ENCODE results near the gene NRG2.

The NRG2 gene

DNA sequence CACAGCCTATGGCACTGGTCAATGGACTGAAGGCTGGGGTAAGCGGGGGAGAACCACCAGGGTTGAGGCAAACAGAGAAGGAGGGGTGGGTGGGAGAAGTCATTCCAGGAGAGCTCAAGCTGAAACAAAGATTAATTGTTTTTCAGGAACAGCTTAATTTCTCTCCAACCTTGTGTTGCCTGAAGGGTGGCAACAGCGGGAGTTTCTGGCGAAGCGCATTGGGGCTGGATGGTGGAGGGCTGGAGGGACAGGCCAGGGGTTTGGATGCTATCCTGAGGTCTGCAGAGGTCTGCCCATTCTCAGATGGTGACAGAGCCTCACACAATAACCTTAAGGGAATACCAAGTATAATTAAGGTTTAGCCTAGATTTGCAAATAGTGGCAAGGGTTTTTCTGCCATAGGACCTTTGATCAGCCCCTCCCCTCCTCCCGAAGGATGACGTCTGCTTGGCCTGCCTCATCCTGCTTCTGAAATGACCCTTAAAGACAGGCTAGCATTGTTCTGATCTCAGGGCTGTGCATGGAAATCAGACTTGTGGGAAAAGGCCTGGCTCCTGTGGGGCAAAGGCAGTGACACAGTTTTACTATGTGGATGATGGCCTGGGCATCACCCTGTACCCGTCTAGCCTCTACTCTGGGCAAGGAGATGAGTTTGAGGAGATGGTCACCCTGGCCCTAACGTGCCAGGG lies 214.7 kb downstream of the NRG2 start:
- Histone ChIP-seq H3K27ac (ENCODE audit: low read length) (no peak overlapping the region), H3K4me3 (ENCODE audit: low read depth in 1 of 2, low read length in 2 of 2) (no peak overlapping the region), H3K9me3 (ENCODE audit: control insufficient read depth in 1 of 2, low read length in 2 of 2) (no peaks in the 10 kb centered on the region), H3K27me3 (ENCODE audit: low read depth, low read length) (no peaks in the 10 kb centered on the region), H3K4me1 (ENCODE audit: control insufficient read depth in 1 of 2, insufficient read depth in 2 of 2, low read length in 2 of 2) (no peaks in the 10 kb centered on the region), H3K36me3 (ENCODE audit: control insufficient read depth in 1 of 2, insufficient read depth in 2 of 2, low read length in 2 of 2) (no peaks in the 10 kb centered on the region)

GRCh38 chr5:139825690-139826089 lies 217.4 kb downstream of the NRG2 start:
- Histone ChIP-seq H3K9me3 (ENCODE audit: control insufficient read depth in 1 of 2, low read length in 2 of 2) (no peaks in the 10 kb centered on the region), H3K36me3 (ENCODE audit: control insufficient read depth in 1 of 2, insufficient read depth in 2 of 2, low read length in 2 of 2) (no peaks in the 10 kb centered on the region), H3K27ac (ENCODE audit: low read length) (no peak overlapping the region), H3K27me3 (ENCODE audit: low read depth, low read length) (no peaks in the 10 kb centered on the region), H3K4me3 (ENCODE audit: low read depth in 1 of 2, low read length in 2 of 2) (no peak overlapping the region), H3K4me1 (ENCODE audit: control insufficient read depth in 1 of 2, insufficient read depth in 2 of 2, low read length in 2 of 2) (no peaks in the 10 kb centered on the region)

DNA sequence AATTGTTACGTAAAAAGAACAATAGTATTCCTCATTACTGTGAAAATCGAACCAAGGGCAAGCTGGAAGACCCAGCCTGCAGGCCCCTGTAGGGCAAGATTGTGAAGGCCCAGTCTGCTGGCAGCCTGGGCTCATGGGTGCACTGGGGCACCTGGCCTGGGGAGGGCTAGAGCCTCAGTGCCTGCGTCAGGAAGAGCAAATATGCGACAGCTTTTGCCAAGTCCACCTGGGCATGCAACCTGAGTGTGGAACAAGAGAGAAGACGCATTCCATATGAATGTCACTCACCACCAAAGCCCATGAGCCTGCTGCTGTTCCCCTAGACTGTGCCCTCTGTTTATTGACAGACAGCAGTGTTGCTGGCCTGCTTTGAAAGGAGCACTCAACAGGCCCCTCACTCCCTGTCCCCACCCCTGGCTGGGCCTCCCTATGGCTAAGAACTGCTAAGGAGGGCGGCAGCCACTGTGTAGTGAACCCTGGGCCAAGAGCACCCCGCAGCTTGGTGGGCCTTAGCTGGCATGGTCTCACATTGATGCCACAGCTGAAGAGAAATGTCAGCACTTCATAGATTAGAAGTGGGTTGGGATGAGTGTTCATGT lies 219.2 kb downstream of the NRG2 start:
- H3K27me3 ChIP-seq (ENCODE audit: low read depth, low read length) = no peaks in the 10 kb centered on the region
- no peak overlapping the region for H3K4me3 ChIP-seq (ENCODE audit: low read depth in 1 of 2, low read length in 2 of 2)
- no peaks in the 10 kb centered on the region for H3K36me3 ChIP-seq (ENCODE audit: control insufficient read depth in 1 of 2, insufficient read depth in 2 of 2, low read length in 2 of 2)
- no peak overlapping the region for H3K27ac ChIP-seq (ENCODE audit: low read length)
- no peaks in the 10 kb centered on the region for H3K4me1 ChIP-seq (ENCODE audit: control insufficient read depth in 1 of 2, insufficient read depth in 2 of 2, low read length in 2 of 2)
- peaks cover 3% of the 10 kb centered on the region in 2 donors for H3K9me3 ChIP-seq (ENCODE audit: control insufficient read depth in 1 of 2, low read length in 2 of 2)

- Histone ChIP-seq H3K27ac (ENCODE audit: low read length) (no peak overlapping the region), H3K27me3 (ENCODE audit: low read depth, low read length) (no peaks in the 10 kb centered on the region), H3K36me3 (ENCODE audit: control insufficient read depth in 1 of 2, insufficient read depth in 2 of 2, low read length in 2 of 2) (no peaks in the 10 kb centered on the region), H3K4me3 (ENCODE audit: low read depth in 1 of 2, low read length in 2 of 2) (no peak overlapping the region), H3K4me1 (ENCODE audit: control insufficient read depth in 1 of 2, insufficient read depth in 2 of 2, low read length in 2 of 2) (no peaks in the 10 kb centered on the region), H3K9me3 (ENCODE audit: control insufficient read depth in 1 of 2, low read length in 2 of 2) (peaks cover 3 to 8% of the 10 kb centered on the region in 2 donors)
Observed at GRCh38 chr5:139822553-139823425, 220.3 kb downstream of the NRG2 start.

DNA sequence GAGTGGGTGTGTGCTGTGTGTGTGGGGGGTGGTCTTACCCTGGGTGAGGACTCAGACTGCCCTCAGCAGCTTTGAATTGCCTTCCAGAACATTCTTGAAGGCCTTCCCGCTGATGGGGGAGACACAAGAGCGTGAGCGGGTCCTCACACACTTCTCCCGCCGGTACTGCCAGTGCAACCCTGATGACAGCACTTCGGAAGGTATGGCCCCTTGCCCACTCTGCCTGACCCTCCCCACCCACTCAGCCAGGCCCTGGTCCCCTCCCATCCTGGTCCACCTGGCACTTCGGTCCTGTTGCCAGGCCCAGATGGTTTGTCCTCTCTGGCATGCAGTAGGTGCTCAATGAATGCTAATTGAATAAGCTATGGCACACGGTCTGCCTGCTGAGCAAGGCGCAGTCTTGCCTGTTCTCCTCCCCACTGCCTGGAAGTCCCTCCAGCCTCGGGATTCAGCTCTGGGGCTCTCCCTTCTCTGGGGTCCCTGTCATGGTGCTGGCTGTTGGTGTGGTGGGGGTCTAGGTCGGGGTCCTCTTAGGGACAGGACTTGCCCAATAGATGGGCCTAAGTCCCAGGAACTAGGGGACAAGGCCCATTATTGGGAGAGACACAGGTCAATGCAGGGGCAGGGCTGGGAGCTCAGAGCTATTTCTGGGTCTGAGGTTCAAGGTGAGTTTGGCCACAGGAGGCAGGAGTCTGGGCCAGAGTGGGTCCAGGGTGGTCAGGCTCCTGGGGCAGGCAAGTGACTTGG lies 221.1 kb downstream of the NRG2 start:
- peaks cover 3 to 8% of the 10 kb centered on the region in 2 donors for H3K9me3 ChIP-seq (ENCODE audit: control insufficient read depth in 1 of 2, low read length in 2 of 2)
- H3K27me3 ChIP-seq (ENCODE audit: low read depth, low read length) = no peaks in the 10 kb centered on the region
- no peaks in the 10 kb centered on the region for H3K36me3 ChIP-seq (ENCODE audit: control insufficient read depth in 1 of 2, insufficient read depth in 2 of 2, low read length in 2 of 2)
- no peak overlapping the region for H3K4me3 ChIP-seq (ENCODE audit: low read depth in 1 of 2, low read length in 2 of 2)
- no peaks in the 10 kb centered on the region for H3K4me1 ChIP-seq (ENCODE audit: control insufficient read depth in 1 of 2, insufficient read depth in 2 of 2, low read length in 2 of 2)
- H3K27ac ChIP-seq (ENCODE audit: low read length) = no peak overlapping the region

DNA sequence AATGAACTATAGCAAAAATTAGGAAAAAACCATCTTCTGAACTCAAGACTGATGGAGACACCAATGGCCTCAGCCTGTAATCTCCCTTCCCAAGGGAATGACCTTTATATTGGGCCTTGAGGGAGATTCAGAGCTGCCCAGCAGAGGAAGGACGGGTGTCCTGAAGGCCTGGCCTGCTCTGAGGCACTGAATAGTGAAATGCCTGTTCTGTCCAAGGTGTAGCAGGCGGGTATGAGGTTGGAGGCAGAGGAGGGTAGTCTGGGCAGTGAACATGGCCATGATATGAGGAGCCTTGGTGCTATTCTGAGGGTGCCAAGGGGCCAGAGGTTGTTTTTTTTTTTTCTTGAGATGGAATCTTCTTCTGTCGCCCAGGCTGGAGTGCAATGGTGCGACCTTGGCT lies 222.5 kb downstream of the NRG2 start:
- H3K4me1 ChIP-seq (ENCODE audit: control insufficient read depth in 1 of 2, insufficient read depth in 2 of 2, low read length in 2 of 2) = no peaks in the 10 kb centered on the region
- no peak overlapping the region for H3K4me3 ChIP-seq (ENCODE audit: low read depth in 1 of 2, low read length in 2 of 2)
- H3K36me3 ChIP-seq (ENCODE audit: control insufficient read depth in 1 of 2, insufficient read depth in 2 of 2, low read length in 2 of 2) = no peaks in the 10 kb centered on the region
- peaks cover 3 to 8% of the 10 kb centered on the region in 2 donors for H3K9me3 ChIP-seq (ENCODE audit: control insufficient read depth in 1 of 2, low read length in 2 of 2)
- H3K27ac ChIP-seq (ENCODE audit: low read length) = no peak overlapping the region
- no peaks in the 10 kb centered on the region for H3K27me3 ChIP-seq (ENCODE audit: low read depth, low read length)

DNA sequence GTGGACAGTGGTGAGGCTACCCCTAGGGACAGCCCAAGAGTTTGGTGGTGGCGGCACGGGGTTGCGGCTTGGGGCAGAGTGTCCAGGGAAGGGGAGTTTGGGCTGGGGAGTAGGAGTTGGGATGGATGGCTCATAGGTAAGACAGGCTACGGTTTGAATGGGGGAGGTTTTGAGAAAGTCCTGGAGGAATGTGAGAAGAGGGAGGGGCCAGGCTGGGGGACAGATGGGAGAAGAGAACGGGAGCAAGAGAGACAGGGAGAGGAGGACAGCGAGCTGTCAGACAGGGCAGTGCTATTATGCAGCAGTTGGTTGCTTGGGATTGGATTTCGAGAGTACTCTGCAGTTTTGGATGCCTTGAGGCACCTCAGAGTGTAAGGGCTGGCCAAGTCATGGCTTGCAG lies 223.0 kb downstream of the NRG2 start:
- no peaks in the 10 kb centered on the region for H3K36me3 ChIP-seq (ENCODE audit: control insufficient read depth in 1 of 2, insufficient read depth in 2 of 2, low read length in 2 of 2)
- H3K4me1 ChIP-seq (ENCODE audit: control insufficient read depth in 1 of 2, insufficient read depth in 2 of 2, low read length in 2 of 2) = no peaks in the 10 kb centered on the region
- H3K27me3 ChIP-seq (ENCODE audit: low read depth, low read length) = no peaks in the 10 kb centered on the region
- H3K4me3 ChIP-seq (ENCODE audit: low read depth in 1 of 2, low read length in 2 of 2) = no peak overlapping the region
- H3K9me3 ChIP-seq (ENCODE audit: control insufficient read depth in 1 of 2, low read length in 2 of 2) = peaks cover 3 to 8% of the 10 kb centered on the region in 2 donors
- H3K27ac ChIP-seq (ENCODE audit: low read length) = no peak overlapping the region

DNA sequence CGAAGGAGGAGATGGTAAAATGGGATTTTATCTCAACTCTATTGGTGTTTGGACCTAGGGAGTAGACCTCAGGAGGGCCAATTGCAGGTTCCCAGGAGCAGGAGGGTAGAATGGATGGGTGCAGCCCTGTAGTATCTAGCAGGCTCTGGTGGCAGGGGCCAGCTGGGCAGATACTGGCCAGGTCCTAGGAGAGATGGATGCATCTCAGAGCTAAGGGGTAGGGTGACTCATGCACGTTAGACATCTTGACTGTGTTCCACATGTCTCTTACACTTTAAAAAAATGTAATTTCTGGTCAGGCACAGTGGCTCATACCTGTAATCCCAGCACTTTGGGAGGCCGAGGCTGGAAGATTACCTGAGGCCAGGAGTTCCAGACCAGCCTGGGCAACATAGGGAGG lies 225.1 kb downstream of the NRG2 start:
- peaks cover 3 to 8% of the 10 kb centered on the region in 2 donors for H3K9me3 ChIP-seq (ENCODE audit: control insufficient read depth in 1 of 2, low read length in 2 of 2)
- no peak overlapping the region for H3K27ac ChIP-seq (ENCODE audit: low read length)
- H3K27me3 ChIP-seq (ENCODE audit: low read depth, low read length) = no peaks in the 10 kb centered on the region
- H3K4me3 ChIP-seq (ENCODE audit: low read depth in 1 of 2, low read length in 2 of 2) = no peak overlapping the region
- no peaks in the 10 kb centered on the region for H3K4me1 ChIP-seq (ENCODE audit: control insufficient read depth in 1 of 2, insufficient read depth in 2 of 2, low read length in 2 of 2)
- H3K36me3 ChIP-seq (ENCODE audit: control insufficient read depth in 1 of 2, insufficient read depth in 2 of 2, low read length in 2 of 2) = no peaks in the 10 kb centered on the region

DNA sequence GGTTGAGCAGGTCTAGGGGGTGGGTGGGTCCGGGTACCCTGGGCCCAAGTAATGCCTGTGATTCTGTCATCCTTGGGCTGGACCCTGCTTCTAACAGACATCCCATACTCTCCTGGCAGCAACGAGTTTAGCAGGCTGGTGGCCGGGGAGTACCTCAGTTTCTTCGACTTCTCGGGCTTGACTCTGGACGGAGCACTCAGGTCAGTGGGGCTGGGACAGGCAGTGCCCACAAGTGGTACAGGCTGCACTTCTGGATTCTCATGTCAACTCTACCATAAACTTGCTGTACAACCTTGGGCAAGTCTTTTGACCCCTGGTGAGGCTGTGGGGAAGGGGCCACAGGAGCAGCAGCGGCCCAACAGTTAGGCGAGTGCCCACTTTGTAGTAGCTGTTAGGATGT lies 225.7 kb downstream of the NRG2 start:
- Histone ChIP-seq H3K4me3 (ENCODE audit: low read depth in 1 of 2, low read length in 2 of 2) (no peak overlapping the region), H3K36me3 (ENCODE audit: control insufficient read depth in 1 of 2, insufficient read depth in 2 of 2, low read length in 2 of 2) (no peaks in the 10 kb centered on the region), H3K4me1 (ENCODE audit: control insufficient read depth in 1 of 2, insufficient read depth in 2 of 2, low read length in 2 of 2) (no peaks in the 10 kb centered on the region), H3K9me3 (ENCODE audit: control insufficient read depth in 1 of 2, low read length in 2 of 2) (peaks cover 3 to 8% of the 10 kb centered on the region in 2 donors), H3K27ac (ENCODE audit: low read length) (no peak overlapping the region), H3K27me3 (ENCODE audit: low read depth, low read length) (no peaks in the 10 kb centered on the region)

- Histone ChIP-seq H3K27me3 (ENCODE audit: low read depth, low read length) (no peaks in the 10 kb centered on the region), H3K9me3 (ENCODE audit: control insufficient read depth in 1 of 2, low read length in 2 of 2) (peaks cover 3 to 8% of the 10 kb centered on the region in 2 donors), H3K27ac (ENCODE audit: low read length) (no peak overlapping the region), H3K4me3 (ENCODE audit: low read depth in 1 of 2, low read length in 2 of 2) (no peak overlapping the region), H3K36me3 (ENCODE audit: control insufficient read depth in 1 of 2, insufficient read depth in 2 of 2, low read length in 2 of 2) (no peaks in the 10 kb centered on the region), H3K4me1 (ENCODE audit: control insufficient read depth in 1 of 2, insufficient read depth in 2 of 2, low read length in 2 of 2) (no peaks in the 10 kb centered on the region)
Observed at GRCh38 chr5:139816566-139816965, 226.5 kb downstream of the NRG2 start.

Data from muscle layer of duodenum (tissue), 2 donors.